Stimulated activated naive CD8-positive, alpha-beta T cell treated with anti-CD3 and anti-CD28 coated beads, Interleukin-15, Interleukin-2, amounts not matched to agents 100 U/mL and 50 U/mL, for 24 hours (primary cell): ENCODE results near the gene MTCL1.

Experiments
- ATAC-seq: fragments of 150-1000 bp; cut with Tn5 transposase; one replicate; pipeline ENCODE4 v1.10.0; 2021
- DNase-seq: peaks from one replicate; pipeline ENCODE4 v3.0.0; 2021

MTCL1 gene

GRCh38 chr18:8868276-8868675, 162.9 kb downstream of the MTCL1 start:
- DNase-seq, result no peak
- ATAC-seq, result no peak

GRCh38 chr18:8868779-8869415, 163.5 kb downstream of the MTCL1 start:
- ATAC-seq (no peak), DNase-seq (no peak)

DNA sequence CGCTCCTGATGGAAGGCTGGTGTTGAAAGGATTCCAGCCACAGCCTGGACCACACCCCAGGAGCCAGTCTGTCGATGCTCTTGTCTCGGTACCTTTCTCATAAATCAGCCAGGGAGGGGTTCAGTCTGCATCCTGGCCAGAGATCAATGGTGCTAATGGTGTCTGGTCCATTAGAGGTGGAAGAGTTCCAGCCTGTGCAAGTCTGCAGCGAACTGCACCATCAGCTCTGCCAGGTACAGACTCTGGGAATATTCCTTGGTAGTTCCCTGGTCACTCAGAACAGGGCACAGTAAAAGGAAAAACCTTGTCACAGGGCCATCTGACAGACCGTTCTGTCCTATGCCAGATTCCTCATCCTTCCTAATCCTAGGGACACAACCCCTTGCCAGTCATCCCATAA, 164.3 kb downstream of the MTCL1 start:
- no peak for ATAC-seq
- no peak for DNase-seq

DNA sequence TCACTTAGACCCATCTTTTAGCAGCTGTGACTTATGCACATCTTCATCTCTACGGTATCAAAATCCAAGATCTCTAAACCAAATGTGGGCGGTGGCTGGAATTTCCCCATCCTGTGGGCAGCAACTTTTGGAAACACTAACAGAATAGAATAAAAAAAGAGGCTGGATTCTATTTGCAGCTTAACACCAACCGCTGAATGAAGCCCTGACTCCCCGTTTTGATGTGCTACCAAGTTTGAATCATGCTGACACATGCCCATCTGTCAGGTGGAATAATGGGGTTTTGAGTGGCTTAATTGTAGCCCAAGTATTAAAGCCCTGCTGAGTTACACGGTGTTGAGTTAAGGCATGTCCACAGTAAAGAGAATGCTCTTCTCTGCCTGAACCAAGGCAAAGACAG, 165.2 kb downstream of the MTCL1 start:
- ATAC-seq (no peak), DNase-seq (no peak)

DNA sequence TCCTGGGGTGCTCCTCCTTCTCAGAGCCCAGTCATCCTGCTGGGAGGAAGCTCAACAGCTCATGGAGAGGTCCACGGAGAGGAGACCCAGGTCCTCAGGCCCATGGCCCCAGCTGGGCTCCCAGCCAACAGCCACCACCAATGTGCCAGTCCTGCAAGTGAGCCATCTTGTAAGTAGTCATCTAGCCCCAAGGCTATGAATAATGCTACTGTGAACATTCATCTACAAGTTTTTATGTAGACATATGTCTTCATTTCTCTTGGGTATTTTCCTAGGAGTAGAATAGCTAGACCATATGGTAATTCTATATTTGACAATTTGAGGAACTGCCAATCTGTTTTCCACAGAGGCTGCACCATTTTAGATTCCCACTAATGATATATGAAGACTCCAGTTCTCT, 166.1 kb downstream of the MTCL1 start:
- DNase-seq (no peak), ATAC-seq (no peak)

GRCh38 chr18:8874872-8875271, 169.5 kb downstream of the MTCL1 start:
- no peak for ATAC-seq

GRCh38 chr18:8876887-8877286, 171.5 kb downstream of the MTCL1 start:
- ATAC-seq (no peak), DNase-seq (no peak)

More at GRCh38 chr18:8874872-8875271, 169.5 kb downstream of the MTCL1 start:
- no peak for DNase-seq

DNA sequence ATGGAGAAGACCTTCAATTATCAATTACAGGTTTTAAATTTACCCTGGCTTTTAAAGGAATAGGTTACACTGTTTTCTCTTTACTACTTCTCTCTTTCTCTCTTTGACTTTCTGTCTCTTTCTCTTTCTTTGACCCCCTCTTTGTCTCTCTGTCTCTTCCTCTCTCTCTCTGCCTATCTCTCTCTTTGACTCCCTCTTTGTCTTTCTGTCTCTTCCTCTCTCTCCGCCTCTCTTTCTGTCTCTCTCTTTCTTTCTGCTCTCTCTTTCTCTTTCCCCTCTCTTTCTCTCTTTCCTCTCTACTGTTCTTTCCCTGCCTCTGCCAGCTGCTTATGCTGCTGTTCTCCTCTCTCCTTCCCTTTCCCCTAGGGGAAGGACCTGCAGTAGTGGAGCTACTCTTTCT, 175.7 kb downstream of the MTCL1 start:
- no peak for DNase-seq
- no peak for ATAC-seq
